GM12865 (cell line): ENCODE results near the gene ACOT8.
"Not testable (repeated sequence)": the region's sequence is repeated elsewhere in the genome, so short reads cannot be mapped to it uniquely, and the experiment has no call there.

ENCODE experiments used
- DNase-seq: peaks from one replicate; pipeline ENCODE4 v3.0.0; 2010; ENCODE audit warnings: low read depth
- H3K4me3 ChIP-seq: 2 replicates; pipeline ENCODE4 v1.5.1; 2011; ENCODE audit warnings: mild to moderate bottlenecking, low read depth, low read length, control low read depth
- TF ChIP-seq, protein P1 (sequence below): IDR thresholded peaks from 2 replicates; pipeline ENCODE4 v1.5.1; 2011; ENCODE audit warnings: low read length, control low read depth, low read depth, inconsistent platforms; ENCODE audit not compliant: insufficient read depth; ENCODE audit errors: missing control alignments

The ACOT8 gene

DNA sequence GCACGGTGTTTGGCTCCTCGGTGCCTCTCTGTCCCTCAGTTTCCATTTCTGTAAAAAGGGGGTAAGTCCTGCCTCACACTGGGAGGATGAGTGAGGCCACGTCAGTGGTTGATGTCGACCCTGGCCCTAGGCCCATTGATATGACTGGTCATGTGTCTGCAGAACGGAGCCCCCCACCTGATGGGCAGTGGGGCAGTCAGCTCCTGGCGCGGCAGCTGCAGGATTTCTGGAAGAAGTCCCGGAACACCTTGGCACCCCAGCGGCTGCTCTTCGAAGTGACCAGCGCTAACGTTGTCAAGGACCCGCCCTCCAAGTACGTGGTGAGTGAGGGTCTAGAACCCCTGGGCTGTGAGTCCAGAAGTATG, 22.4 kb downstream of the ACOT8 start:
- H3K4me3 ChIP-seq = no peak overlapping the region
- TF ChIP-seq, protein P1, sequence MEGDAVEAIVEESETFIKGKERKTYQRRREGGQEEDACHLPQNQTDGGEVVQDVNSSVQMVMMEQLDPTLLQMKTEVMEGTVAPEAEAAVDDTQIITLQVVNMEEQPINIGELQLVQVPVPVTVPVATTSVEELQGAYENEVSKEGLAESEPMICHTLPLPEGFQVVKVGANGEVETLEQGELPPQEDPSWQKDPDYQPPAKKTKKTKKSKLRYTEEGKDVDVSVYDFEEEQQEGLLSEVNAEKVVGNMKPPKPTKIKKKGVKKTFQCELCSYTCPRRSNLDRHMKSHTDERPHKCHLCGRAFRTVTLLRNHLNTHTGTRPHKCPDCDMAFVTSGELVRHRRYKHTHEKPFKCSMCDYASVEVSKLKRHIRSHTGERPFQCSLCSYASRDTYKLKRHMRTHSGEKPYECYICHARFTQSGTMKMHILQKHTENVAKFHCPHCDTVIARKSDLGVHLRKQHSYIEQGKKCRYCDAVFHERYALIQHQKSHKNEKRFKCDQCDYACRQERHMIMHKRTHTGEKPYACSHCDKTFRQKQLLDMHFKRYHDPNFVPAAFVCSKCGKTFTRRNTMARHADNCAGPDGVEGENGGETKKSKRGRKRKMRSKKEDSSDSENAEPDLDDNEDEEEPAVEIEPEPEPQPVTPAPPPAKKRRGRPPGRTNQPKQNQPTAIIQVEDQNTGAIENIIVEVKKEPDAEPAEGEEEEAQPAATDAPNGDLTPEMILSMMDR = no peak
- DNase-seq = no peak

DNA sequence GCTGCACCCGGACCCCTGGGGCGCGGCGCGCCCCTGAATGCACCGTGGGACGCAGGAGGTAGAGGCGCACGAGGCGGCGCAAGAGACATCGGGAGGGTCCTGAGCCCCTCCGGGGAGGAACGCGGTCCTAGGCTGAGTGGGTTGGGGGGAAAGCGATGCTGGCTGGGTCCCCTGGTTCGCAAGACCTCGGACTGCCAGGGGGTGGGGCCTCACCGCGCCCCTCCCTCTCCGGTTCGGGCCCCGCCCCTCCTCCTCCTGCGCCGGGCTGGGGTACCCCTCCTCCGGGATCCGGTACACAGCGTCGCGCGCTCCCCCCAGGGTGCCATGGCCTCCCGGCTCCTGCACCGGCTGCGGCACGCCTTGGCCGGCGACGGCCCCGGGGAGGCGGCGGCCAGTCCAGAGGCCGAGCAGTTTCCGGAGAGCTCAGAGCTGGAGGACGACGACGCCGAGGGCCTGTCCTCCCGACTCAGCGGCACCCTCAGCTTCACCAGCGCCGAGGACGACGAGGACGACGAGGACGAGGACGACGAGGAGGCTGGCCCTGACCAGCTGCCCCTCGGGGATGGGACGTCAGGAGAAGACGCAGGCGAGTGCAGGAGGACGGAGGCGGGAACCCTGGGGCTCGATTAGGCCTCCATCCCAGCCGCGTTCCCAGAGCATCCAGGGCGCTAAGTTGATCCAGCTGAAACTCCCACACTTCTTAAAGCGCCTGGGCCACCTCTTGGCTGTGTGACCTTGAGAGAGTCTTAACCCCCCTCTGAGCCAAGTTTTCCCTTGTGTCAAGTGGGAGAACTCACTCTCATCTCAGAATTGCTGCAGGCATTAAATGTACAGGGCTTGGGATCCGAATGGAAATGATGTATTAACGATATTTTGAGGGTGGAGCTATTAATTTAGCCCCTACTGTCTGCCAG, 23.1 kb downstream of the ACOT8 start:
- H3K4me3 ChIP-seq = peak overlapping the region; percentile 74
- TF ChIP-seq, protein P1 = no peak
- peak; percentile 43 for DNase-seq

DNA sequence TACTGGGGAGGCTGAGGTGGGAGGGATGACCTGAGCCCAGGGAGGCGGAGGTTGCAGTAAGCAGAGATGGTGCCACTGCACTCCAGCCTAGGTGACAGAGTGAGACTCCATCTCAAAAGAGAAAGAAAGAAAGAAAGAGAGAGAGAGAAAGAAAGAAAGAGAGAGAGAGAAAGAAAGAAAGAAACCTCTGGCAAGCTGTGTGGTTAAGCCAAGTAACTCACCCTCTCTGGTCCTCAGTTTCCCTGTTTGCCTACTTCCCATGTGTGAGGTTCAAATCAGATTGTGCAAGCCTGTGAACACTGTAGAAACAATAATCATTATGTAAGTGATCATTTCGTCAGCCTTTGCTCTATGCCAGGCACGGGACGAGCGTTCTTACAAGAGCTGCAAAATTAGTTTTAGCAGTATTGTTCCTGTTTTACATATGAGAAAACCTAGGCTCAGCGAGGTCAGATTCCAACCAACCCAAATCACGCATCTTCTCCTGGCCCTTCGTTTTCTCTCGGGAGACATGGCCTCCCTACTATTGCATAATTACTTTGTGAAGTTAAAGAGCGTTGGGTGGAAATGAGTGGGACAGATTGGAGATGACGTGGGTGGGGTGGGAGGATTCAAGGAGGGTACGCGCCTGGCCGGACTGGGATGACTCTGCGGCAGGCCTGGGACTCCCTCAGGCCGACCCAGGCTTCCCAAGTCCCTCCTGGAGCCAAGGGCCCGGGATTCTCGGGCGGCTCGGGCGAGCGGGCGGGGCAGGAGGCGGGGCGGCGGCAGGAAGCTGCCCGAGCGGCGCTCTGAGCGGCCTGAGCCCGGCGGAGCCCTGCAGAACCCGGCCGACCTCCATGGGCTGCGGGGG, 23.9 kb downstream of the ACOT8 start, which contains the start of gene SNX21:
Gene SNX21, plus strand, starts transcription at position 770 of the 853 bp plus-strand sequence. CDS start 121 bp downstream, outside the sequence.
- TF ChIP-seq, protein P1 = no peak
- DNase-seq = peak; percentile 37
- peak within 1 kb of the TSS; percentile 74 for H3K4me3 ChIP-seq

DNA sequence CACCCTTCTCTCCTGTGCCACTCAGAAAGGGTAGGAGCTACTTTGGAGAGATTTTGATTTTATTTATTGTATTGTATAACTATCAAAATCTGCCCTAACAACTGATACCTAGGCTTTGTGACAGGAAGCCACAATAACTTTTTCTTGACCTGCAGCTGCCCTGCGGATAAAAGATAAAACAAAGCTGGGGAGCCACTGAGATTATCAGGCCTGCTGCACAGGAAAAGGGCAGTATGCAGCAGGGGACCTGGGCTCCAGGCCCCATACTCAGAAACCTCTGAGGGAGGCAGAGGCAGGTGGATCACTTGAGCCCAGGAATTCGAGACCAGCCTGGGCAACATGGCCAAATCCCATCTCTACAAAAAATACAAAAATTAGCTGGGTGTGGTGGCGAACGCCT, 24.6 kb downstream of the ACOT8 start:
- no peak overlapping the region for H3K4me3 ChIP-seq
- DNase-seq = no peak
- TF ChIP-seq, protein P1 = no peak

DNA sequence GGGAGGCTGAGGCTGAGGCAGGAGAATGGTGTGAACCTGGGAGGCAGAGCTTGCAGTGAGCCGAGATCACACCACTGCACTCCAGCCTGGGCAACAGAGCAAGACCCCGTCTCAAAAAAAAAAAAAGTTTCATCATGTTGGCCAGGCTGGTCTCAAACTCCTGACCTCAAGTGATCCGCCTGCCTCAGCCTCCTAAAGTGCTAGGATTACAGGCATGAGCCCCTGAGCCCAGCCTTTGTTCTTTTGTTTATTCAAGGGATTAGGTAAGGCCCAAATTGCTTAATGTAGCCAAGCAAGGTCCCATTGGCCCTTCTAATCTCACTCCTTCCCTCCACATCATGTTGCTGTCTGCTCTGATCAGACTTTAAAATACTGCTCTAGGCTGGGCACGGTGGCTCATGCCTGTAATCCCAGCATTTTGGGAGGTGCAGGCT, 27.5 kb downstream of the ACOT8 start:
- DNase-seq, H3K4me3 ChIP-seq: not testable (repeated sequence)

DNA sequence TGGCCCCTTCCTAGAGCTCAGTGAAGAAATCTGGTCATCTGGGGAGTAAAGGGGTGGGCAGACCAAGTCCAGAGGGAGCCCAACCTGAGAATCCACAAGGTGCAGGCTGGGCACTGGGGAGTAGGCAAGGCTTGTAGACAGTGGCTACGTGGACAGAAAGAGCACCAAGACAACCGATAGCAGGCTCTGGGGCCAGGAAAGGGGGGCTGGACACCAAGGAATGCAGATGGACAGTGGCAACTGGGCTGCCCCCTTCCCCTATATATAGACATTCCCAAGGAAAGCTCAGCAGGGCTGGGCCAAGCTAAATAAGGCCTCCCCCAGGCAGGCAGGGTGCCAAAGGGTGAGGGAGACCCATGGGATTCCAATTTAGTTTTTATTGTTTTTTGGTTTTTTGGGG, 28.6 kb downstream of the ACOT8 start:
- no peak overlapping the region for H3K4me3 ChIP-seq
- DNase-seq = no peak
- TF ChIP-seq, protein P1 = no peak

DNA sequence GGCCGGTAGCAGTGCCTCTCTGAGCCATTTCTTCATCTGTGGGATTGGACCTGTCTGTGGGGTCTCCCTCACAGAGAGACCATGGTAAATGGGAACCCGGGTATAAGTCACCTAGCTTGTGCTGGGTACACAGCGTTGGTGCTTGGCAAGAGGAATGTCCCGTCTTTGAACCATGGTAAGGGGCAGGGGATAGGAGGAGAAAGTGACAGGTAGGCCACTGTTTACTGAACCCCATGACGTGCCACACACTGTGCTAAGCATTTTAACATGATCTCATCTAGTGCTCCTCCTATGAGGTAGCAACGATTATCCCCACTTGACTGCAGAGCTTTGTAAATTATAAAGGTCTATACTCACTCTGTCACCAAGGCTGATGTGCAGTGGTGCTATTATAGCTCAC, 29.5 kb downstream of the ACOT8 start:
- no peak for DNase-seq
- TF ChIP-seq, protein P1 = no peak
- H3K4me3 ChIP-seq = no peak overlapping the region
